ENCODE results near the gene CEP112.

Gene CEP112

DNA sequence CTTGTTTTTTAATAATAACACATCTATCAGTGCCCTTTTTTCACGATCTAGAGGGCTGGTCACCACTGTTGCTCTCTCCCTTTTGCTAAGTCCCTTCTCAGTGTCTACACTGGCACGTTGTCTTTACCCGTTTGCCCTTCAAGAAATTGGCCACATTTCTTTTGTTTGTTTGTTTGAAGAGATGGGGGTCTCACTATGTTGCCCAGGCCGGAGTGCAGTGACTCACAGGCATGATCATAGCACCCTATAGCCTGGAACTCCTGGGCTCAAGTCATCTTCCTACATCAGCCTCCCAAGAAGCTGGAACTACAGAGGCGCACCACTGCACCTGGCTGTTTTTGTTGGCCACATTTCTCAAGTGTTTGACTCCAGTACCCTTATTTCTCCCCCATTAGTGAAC lies 492.5 kb downstream of the CEP112 start:
- POLR2A ChIA-PET, result no interaction called here
- TF ChIP-seq, protein P1, sequence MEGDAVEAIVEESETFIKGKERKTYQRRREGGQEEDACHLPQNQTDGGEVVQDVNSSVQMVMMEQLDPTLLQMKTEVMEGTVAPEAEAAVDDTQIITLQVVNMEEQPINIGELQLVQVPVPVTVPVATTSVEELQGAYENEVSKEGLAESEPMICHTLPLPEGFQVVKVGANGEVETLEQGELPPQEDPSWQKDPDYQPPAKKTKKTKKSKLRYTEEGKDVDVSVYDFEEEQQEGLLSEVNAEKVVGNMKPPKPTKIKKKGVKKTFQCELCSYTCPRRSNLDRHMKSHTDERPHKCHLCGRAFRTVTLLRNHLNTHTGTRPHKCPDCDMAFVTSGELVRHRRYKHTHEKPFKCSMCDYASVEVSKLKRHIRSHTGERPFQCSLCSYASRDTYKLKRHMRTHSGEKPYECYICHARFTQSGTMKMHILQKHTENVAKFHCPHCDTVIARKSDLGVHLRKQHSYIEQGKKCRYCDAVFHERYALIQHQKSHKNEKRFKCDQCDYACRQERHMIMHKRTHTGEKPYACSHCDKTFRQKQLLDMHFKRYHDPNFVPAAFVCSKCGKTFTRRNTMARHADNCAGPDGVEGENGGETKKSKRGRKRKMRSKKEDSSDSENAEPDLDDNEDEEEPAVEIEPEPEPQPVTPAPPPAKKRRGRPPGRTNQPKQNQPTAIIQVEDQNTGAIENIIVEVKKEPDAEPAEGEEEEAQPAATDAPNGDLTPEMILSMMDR (IDR thresholded peaks at IDR 0.05; ENCODE audit: insufficient read depth, low read length, missing control alignments), result no peak
- DNase-seq (ENCODE audit: low read depth, low spot score), result no peak
- no peak overlapping the region for H3K4me3 ChIP-seq (ENCODE audit: low read depth, low read length)
- CTCF ChIA-PET, result no interaction called here

DNA sequence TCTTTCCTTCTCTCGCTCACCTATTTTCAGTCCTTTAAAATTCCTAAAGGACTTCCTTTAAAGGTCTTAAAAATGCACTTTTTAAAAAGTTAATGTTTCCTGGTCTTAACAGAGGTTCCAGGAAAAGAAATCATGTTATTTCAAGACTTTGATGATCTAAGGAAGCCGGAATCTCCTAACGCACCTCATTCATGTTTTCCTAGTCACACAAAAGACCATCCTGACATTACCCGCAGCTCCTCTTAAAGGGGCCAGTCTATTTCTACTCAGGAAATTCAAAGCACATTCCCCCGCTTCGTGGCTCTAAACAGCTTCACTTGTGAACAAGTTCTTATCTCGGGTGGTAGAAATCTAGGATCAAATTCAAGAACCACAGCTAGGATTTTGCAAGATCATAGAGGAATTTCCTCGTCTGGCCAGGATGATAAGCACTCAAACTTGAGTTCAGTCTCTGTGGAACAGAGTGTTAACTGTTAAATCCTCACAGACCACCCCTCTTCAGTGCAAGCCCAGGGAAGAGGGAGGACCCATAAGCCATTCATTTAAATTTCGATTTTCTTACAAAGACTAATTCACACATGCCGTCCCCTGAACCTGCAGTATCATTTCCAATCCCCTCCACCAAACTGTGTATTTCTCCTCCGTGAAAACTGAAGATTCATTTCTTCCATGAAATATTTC lies 493.4 kb downstream of the CEP112 start:
- TF ChIP-seq, protein P1 (IDR thresholded peaks at IDR 0.05; ENCODE audit: insufficient read depth, low read length, missing control alignments), result no peak
- ChIA-PET POLR2A (no interaction called here), CTCF (no interaction called here)
- H3K4me3 ChIP-seq (ENCODE audit: low read depth, low read length), result peak overlapping the region; percentile 6
- no peak for DNase-seq (ENCODE audit: low read depth, low spot score)

DNA sequence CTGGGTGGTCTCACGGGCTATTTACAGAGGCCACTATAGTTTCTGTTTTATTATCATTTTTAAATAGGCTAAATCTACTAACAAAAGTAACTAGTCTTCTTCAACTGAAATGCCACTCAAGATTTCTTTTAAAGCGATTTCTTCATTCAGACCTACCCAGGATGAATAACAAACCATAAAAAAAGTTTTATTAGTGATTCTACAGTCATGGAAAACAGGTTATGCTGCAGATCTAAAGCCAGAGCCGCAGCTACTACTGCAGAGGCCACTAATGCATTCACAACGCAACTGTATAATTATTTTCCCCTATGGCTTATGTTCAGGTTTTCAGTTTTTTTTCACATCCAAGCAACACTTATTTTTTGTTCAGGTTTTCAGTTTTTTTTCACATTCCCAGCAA lies 494.3 kb downstream of the CEP112 start:
- POLR2A ChIA-PET, result no interaction called here
- CTCF ChIA-PET, result no interaction called here
- DNase-seq (ENCODE audit: low read depth, low spot score), result no peak
- no peak overlapping the region for H3K4me3 ChIP-seq (ENCODE audit: low read depth, low read length)
- TF ChIP-seq, protein P1 (IDR thresholded peaks at IDR 0.05; ENCODE audit: insufficient read depth, low read length, missing control alignments), result no peak

DNA sequence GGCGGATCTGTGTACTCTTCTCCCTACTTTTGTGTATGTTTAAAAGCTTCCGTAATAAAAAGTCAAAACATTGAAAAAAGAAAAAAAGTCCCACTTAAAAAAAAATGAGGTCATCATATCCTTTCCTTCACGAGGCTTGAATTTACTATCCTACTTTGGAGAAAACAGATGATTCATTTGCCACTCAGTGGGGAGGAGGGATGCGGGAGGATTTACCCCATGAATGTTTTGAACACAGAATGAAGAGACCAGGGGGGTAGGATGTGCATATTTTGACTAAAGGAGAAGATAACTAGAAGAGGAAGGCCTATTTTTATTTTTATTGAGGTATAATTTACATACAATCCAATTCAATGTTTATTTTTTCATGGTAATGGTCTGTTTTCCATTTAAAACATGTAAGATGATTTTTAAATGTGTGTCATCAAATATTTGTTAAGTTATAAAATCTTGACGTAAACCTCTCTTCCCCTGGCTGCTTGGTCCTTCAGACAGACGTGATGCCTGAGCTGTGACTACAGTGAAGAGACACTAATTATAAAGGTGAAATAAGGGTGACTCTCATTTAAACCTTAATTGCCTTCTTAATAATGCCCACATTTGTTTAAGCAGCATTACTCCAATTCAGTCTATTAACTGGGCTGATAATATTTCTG lies 495.1 kb downstream of the CEP112 start:
- TF ChIP-seq, protein P1 (IDR thresholded peaks at IDR 0.05; ENCODE audit: insufficient read depth, low read length, missing control alignments), result no peak
- ChIA-PET POLR2A (no interaction called here), CTCF (no interaction called here)
- peak; percentile 14 for DNase-seq (ENCODE audit: low read depth, low spot score)
- no peak overlapping the region for H3K4me3 ChIP-seq (ENCODE audit: low read depth, low read length)

DNA sequence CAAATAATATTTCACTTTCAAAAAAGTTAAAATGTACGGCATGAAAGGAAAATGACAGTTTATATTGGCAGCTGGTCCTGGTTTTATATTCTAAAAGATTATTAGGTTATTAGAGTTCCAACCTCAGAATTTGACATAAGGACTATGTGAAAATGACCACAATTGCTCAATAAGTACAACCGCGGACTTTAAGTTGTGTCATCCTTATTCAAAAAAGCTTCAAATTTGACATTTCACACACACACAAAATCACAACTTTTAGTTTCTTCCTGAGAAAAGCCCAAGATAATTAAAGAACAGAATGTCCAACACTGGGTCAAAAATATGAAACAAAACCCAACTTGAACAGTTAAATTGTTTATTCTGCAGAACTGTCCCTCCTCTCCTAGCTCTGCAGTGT lies 497.3 kb downstream of the CEP112 start:
- DNase-seq (ENCODE audit: low read depth, low spot score), result no peak
- POLR2A ChIA-PET, result no interaction called here
- TF ChIP-seq, protein P1 (IDR thresholded peaks at IDR 0.05; ENCODE audit: insufficient read depth, low read length, missing control alignments), result no peak
- no peak overlapping the region for H3K4me3 ChIP-seq (ENCODE audit: low read depth, low read length)
- CTCF ChIA-PET, result interaction anchor here (1.2 kb wide), 1 partner anchor 253 kb away, joined by 3 read pairs; no protein-coding TSS in a partner anchor

DNA sequence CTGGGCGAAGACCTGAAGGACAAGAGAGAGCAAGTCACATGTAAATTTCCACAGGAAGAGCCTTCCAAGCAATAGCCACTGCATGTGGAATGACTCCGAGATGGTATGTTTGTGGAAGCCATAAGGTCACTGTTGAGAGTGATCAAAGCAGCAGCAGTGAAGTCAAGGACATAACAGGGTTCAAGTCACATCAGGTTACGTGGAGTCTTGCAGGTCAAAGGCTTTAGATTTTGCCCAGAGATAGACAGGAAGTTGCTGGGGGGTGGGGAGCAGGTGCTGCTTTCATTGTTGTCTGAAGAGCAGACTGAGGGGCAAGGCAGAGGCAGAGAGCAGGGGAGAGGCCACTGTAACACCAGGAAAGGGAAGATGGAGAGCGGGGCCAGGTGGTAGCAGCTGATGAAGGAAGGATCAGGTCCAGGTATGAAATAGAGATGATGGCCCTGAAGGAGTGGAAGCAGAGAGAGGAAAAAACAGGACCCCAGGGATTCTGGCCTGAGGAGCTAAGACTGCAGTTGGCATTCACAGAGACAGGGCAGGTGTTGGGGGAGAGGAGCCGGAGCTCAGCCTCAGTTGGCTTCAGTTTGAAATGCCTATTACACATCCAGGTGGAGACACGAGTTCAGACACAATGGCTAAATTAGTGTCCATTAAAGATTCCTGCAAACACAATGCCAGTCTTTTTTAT lies 501.2 kb downstream of the CEP112 start:
- no peak for DNase-seq (ENCODE audit: low read depth, low spot score)
- H3K4me3 ChIP-seq (ENCODE audit: low read depth, low read length), result no peak overlapping the region
- ChIA-PET CTCF (interaction anchor here (0.7 kb wide), 1 partner anchor 11 kb away, joined by 3 read pairs; no protein-coding TSS in a partner anchor), POLR2A (no interaction called here)
- TF ChIP-seq, protein P1 (IDR thresholded peaks at IDR 0.05; ENCODE audit: insufficient read depth, low read length, missing control alignments), result no peak
